ENCODE results near the gene PRR16. TPM values are rescaled to one million over a fixed set of nuclear protein-coding genes. Genes with fewer than 3 reads are reported as not detected.
A peak's percentile ranks its signal among the peaks of the same experiment; 100 is the strongest.

The PRR16 gene
- total RNA-seq, 1 donor: 22.1 TPM

DNA sequence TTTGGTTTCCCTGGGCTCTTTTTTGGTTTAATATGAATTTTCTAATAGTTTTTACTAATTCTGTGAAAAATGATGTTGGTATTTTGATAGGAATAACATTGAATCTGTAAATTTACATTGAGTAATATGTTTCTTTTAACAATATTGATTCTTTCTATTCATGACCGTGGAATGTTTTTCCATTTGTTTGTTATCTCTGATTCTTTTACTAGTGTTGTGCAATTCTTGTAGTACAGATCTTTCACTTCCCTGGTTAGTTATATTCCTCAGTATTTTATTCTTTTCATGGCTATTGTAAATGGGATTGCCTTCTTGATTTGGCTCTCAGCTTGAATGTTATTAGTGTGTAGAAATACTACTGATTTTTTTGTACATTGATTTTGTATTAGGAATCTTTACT lies 137.9 kb downstream of the PRR16 start:
- no peak overlapping the region for H3K4me3 ChIP-seq (ENCODE audit: low read depth, low read length)
- no peak for DNase-seq (ENCODE audit: low read depth)
- TF ChIP-seq, protein P1, sequence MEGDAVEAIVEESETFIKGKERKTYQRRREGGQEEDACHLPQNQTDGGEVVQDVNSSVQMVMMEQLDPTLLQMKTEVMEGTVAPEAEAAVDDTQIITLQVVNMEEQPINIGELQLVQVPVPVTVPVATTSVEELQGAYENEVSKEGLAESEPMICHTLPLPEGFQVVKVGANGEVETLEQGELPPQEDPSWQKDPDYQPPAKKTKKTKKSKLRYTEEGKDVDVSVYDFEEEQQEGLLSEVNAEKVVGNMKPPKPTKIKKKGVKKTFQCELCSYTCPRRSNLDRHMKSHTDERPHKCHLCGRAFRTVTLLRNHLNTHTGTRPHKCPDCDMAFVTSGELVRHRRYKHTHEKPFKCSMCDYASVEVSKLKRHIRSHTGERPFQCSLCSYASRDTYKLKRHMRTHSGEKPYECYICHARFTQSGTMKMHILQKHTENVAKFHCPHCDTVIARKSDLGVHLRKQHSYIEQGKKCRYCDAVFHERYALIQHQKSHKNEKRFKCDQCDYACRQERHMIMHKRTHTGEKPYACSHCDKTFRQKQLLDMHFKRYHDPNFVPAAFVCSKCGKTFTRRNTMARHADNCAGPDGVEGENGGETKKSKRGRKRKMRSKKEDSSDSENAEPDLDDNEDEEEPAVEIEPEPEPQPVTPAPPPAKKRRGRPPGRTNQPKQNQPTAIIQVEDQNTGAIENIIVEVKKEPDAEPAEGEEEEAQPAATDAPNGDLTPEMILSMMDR (IDR thresholded peaks at IDR 0.05; ENCODE audit: insufficient read depth, low read length): no peak

DNA sequence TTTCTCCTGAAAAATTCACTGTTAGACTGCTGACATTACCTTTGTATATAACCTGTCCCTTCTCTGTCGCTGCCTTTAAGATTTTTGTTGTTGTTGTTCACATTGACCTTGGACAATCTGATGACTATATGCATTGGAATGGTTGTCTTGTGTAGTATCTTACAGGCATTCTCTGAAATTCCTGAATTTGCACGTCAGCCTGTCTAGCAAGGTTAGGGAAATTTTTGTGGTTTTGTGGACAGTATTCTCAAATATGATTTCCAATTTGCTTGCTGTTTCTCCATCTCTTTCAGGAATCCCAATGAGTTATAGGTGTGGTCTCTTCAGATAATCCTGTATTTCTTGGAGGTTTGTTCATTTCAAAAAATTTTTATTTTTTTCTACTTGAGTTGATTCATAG lies 140.8 kb downstream of the PRR16 start:
- peak; percentile 97 for DNase-seq (ENCODE audit: low read depth)

DNA sequence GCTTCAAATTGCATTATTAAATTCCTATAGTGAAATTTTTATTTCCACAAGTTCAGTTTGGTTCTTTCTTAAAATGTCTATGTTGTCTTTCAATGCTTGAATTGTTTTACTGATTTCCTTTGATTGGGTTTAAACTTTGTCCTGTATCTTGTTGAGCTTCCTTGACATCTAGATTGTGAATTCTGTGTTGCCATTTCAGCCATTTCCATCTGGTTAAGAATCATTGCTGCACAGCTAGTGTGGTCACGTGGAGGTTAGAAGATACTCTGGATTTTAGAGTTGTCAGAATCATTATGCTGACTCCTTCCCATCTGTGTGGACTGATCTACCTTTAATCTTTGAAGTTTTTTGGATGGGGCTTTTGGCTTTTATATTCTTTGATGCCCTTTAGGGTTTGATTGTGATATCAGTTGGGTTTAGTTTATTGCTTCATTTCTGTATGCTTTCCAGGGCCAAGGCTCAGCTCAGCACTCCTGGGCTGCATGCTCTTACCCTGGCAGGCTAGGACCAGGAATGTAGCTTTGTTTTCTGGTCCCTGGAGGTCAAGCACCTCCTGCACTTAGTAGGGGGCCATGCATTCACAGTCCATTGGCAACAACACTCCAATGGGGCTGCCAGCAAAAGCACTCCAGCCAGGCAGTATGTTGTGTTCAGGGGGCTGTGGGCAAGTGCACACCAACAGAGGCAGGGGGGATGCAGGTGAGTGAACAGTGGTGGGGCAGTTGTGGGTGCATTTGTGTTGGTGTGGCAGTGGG lies 141.4 kb downstream of the PRR16 start:
- no peak overlapping the region for H3K4me3 ChIP-seq (ENCODE audit: low read depth, low read length)
- DNase-seq (ENCODE audit: low read depth): peak; percentile 20
- TF ChIP-seq, protein P1 (IDR thresholded peaks at IDR 0.05; ENCODE audit: insufficient read depth, low read length): no peak

More for the DNA sequence above, 140.8 kb downstream of the PRR16 start:
- TF ChIP-seq, protein P1 (IDR thresholded peaks at IDR 0.05; ENCODE audit: insufficient read depth, low read length): no peak
- H3K4me3 ChIP-seq (ENCODE audit: low read depth, low read length): no peak overlapping the region

DNA sequence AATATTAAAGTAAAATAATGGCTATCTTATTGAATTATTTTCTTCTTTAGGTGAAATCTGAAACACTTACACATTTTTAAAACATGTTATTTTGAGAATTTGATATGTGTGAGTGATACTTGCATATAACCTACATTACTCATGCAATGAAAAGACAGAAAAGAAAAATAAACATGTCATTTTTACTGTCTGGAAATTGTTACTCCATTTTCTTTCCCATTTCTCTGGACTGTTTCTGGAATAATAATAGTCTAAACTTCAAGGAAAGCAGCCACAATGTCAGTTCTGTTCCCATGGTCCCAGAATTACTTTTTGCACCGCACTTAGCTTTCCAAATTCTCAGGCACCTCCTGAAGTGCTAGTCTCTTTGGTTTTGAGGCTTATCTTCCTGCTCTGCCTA lies 145.5 kb downstream of the PRR16 start:
- peak; percentile 16 for DNase-seq (ENCODE audit: low read depth)
- TF ChIP-seq, protein P1 (IDR thresholded peaks at IDR 0.05; ENCODE audit: insufficient read depth, low read length): no peak
- H3K4me3 ChIP-seq (ENCODE audit: low read depth, low read length): no peak overlapping the region

DNA sequence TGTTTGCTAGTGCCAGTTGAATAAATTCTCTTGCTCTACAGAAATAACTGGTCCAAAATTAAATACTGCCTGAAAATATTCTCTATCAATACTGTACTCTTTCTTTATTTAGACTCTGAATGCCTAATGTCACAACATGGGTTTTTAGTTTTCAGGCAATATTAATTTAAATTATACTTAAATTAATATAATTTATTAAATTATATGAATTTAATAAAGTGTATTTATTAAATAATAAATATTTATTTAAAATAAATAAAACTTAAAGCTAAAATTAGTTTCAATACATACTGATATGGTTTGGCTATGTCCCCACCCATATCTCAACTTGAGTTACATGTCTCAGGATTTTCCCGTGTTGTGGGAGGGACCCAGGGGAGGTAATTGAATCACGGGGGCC lies 146.0 kb downstream of the PRR16 start:
- no peak overlapping the region for H3K4me3 ChIP-seq (ENCODE audit: low read depth, low read length)
- TF ChIP-seq, protein P1 (IDR thresholded peaks at IDR 0.05; ENCODE audit: insufficient read depth, low read length): no peak
- DNase-seq (ENCODE audit: low read depth): no peak

DNA sequence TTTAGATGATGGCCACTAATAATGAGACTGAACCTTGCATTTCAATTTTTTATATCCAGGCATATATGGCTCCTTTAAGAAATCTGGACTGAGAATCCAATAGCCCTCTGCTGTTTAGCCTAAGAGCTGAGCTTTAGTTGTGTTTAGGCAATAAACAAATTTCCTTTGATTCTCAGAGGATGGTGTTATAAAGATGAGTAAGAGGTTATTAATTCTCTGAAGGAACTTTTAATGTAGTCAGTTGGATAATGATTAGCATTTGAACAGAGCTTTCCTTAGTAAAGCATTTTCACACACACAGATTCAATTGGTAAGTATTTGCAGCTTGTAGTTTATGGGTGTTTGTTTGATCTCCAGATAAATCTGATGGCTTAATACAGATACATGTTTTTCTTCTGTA lies 149.6 kb downstream of the PRR16 start:
- H3K4me3 ChIP-seq (ENCODE audit: low read depth, low read length): no peak overlapping the region
- TF ChIP-seq, protein P1 (IDR thresholded peaks at IDR 0.05; ENCODE audit: insufficient read depth, low read length): no peak
- no peak for DNase-seq (ENCODE audit: low read depth)
